Heart left ventricle (tissue), 16 donors: Measurements from ENCODE around the gene WDR82. TPM values are rescaled to one million over a fixed set of nuclear protein-coding genes. Genes with fewer than 3 reads are reported as not detected.

ENCODE experiments used
- ATAC-seq, 4 donors: fragments of 200-7000 bp; cut with Tn5 transposase; one replicate each; pipeline ENCODE4 v1.9.1; 2020 to 2022; ENCODE audit warnings: moderate library complexity in 4 of 4, mild to moderate bottlenecking in 3 of 4, moderate number of reproducible peaks in 1 of 4
- DNase-seq, 5 donors: peaks; one replicate each; pipeline ENCODE4 v3.0.0-alpha.2; 2020
- H3K27ac ChIP-seq, 12 donors: fragments of 200-600 bp; sonication (generic) in 4 of 12; one replicate each; pipeline versions ENCODE4 v1.5.0 to v1.8.0; 2016 to 2022; ENCODE audit warnings: mild to moderate bottlenecking in 2 of 12
- H3K27me3 ChIP-seq, 9 donors: fragments of 200-600 bp; sonication (generic) in 2 of 9; one replicate each; pipeline versions ENCODE4 v1.5.1 to v1.8.0; 2016 to 2022; ENCODE audit warnings: mild to moderate bottlenecking in 3 of 9
- H3K36me3 ChIP-seq, 9 donors: fragments of 200-600 bp; sonication (generic) in 2 of 9; one replicate each; pipeline versions ENCODE4 v1.5.0 to v1.8.0; 2018 to 2022; ENCODE audit warnings: mild to moderate bottlenecking in 2 of 9
- H3K4me1 ChIP-seq, 12 donors: fragments of 200-600 bp; sonication (generic) in 4 of 12; one replicate each; pipeline versions ENCODE4 v1.5.0 to v1.8.0; 2016 to 2022; ENCODE audit warnings: mild to moderate bottlenecking in 3 of 12
- H3K4me3 ChIP-seq, 12 donors: fragments of 200-600 bp; sonication (generic) in 4 of 12; one replicate each; pipeline versions ENCODE4 v1.5.0 to v1.8.0; 2017 to 2022; ENCODE audit warnings: mild to moderate bottlenecking in 9 of 12, moderate library complexity in 4 of 12
- H3K9me3 ChIP-seq, 12 donors: fragments of 200-600 bp; sonication (generic) in 4 of 12; one replicate each; pipeline versions ENCODE4 v1.5.0 to v1.8.0; 2016 to 2022; ENCODE audit warnings: mild to moderate bottlenecking in 1 of 12
- CTCF ChIP-seq, 12 donors: fragments of 200-600 bp; sonication (generic) in 4 of 12; IDR thresholded peaks; one replicate each; pipeline versions ENCODE4 v1.5.0 to v1.8.0; 2018 to 2022; ENCODE audit warnings: antibody characterized with exemption in 12 of 12, mild to moderate bottlenecking in 5 of 12
- POLR2A ChIP-seq, 2 donors: fragments of 450-650 bp; IDR thresholded peaks; one replicate each; pipeline ENCODE4 v1.6.1; 2017; ENCODE audit warnings: antibody characterized with exemption in 2 of 2, mild to moderate bottlenecking in 2 of 2, moderate library complexity in 2 of 2
- WGBS, 4 donors: extraction: QIAGEN DNeasy Blood & Tissue Kit in 2 of 4; methylation state at CpG; one replicate each; pipeline versions ENCODE4 v1.1.5 to v1.1.7; 2013 to 2018; 5-methylcytosine and 5-hydroxymethylcytosine counted together
- intact Hi-C, 10 donors: fragments of 100-400 bp; cut with DNase I; formaldehyde crosslinking; loops; one replicate each; pipeline versions ENCODE4 v1.11.1 to v1.14.2; 2022
- polyA plus RNA-seq, 2 donors: library from polyadenylated mRNA; stranded (reverse); fragments of 200-250 nt; gene quantifications; one replicate each; pipeline ENCODE4 v1.2.3, GENCODE V29; 2013
- total RNA-seq, 9 donors: library from RNA; depleted of rRNA in 2 of 9; stranded (reverse); fragments of >200 nt in 2 of 9; fragmentation: NEBNext Ultra II Directional in 3 of 9; extraction: Animal tissue kit (Norgen Biotek cat#: 25700) in 3 of 9; gene quantifications; one replicate each; pipeline versions ENCODE4 v1.1.0 to v1.2.4, GENCODE V29; 2016 to 2023
- donor health status: ischemic (EF 13 %, LVEDD 7.1; RV severe dilation, severe dysfunction).
- donor health status: healthy with polysubstance abuse.
- donor health status: DM: no; HTN: yes; CAD: no.
- donor health status: DM: no; HTN: no; CAD: no.
- donor health status: ischemic (EF 25% LVEDD 6.9; RV normal size, moderate dysfunction).
- donor health status: ischemic (EF 25% LVEDD 5.7; RV mildly dilated, moderate dysfunction).
- donor health status: healthy.
- donor health status: DM: yes; HTN: yes; CAD: no.
- donor health status: ischemic (EF 35%, LVEDD 5.7; RV mildly dilated, moderate dysfunction).
- donor health status: nonischemic (EF 11% LVEDD 7.7; RV severe dilation, severe dysfunction).
- donor health status: DM: yes; HTN: yes; CAD: no.
- donor health status: PGD.
- donor health status: ischemic (EF 29% LVEDD 5.4; RV normal size, mild dysfunction).
- donor health status: nonischemic (EF 23%, LVEDD 6.1; RV moderate dilation, normal function).

WDR82 gene
- total and polyA plus RNA-seq, 11 donors: 24.7 to 73.6 (median 61.2) TPM

- H3K36me3 ChIP-seq: peaks cover 0 to 97% (median 95%) of the 10 kb centered on the region in 9 donors
- H3K4me3 ChIP-seq: no peak overlapping the region
- no peak for DNase-seq
- intact Hi-C loops: no loop called here
- TF ChIP-seq POLR2A (IDR thresholded peaks at IDR 0.05) (no peak), CTCF (IDR thresholded peaks at IDR 0.05) (no peak)
- H3K9me3 ChIP-seq: no peaks in the 10 kb centered on the region
- no peak for ATAC-seq
- 95 to 98% (median 95%) methylated on average over 6 to 18 of the region's 18 CpGs for WGBS, 4 donors
- peaks cover 0 to 26% (median 5%) of the 10 kb centered on the region in 12 donors for H3K4me1 ChIP-seq
- no peak overlapping the region for H3K27ac ChIP-seq
- no peaks in the 10 kb centered on the region for H3K27me3 ChIP-seq
These were observed 67.1 kb downstream of the WDR82 start for GRCh38 chr3:52211268-52211891.

DNA sequence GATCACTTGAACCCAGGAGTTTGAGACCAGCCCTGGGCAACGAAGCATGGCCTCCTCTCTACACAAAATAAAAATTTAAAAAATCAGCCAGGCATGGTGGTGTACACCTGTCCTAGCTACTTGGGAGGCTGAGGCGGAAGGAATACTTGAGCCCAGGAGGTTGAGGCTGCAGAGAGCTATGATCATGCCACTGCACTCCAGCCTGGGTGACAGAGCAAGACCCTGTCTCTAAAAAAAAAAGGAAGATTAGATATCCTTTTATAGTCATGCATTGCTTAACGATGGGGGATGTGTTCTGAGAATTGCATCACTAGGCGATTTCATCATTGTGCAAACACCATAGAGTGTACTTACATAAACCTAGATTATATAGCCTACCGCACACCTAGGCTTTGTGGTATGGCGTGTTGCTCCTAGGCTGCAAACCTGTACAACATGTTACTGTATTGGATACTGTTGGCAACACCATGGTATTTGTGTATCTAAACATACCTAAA lies 67.9 kb downstream of the WDR82 start:
- no peak for DNase-seq
- ATAC-seq: peak in 2 of 4 donors; percentile 25 to 43
- Histone ChIP-seq H3K4me1 (peaks cover 0 to 18% (median 0%) of the 10 kb centered on the region in 12 donors), H3K9me3 (no peaks in the 10 kb centered on the region), H3K27me3 (no peaks in the 10 kb centered on the region), H3K36me3 (peaks cover 0 to 100% (median 100%) of the 10 kb centered on the region in 9 donors), H3K4me3 (no peak overlapping the region), H3K27ac (no peak overlapping the region)
- WGBS, 4 donors: 79 to 84% (median 83%) methylated on average over 6 of the region's 6 CpGs
- intact Hi-C loops: no loop called here
- no peak for TF ChIP-seq CTCF (IDR thresholded peaks at IDR 0.05)

- DNase-seq (no peak), ATAC-seq (no peak)
- Histone ChIP-seq H3K4me1 (peaks cover 0 to 16% (median 0%) of the 10 kb centered on the region in 12 donors), H3K36me3 (peaks cover 0 to 100% (median 100%) of the 10 kb centered on the region in 9 donors), H3K9me3 (no peaks in the 10 kb centered on the region), H3K27me3 (no peaks in the 10 kb centered on the region), H3K4me3 (no peak overlapping the region), H3K27ac (no peak overlapping the region)
- intact Hi-C loops: no loop called here
- TF ChIP-seq POLR2A (IDR thresholded peaks at IDR 0.05) (no peak), CTCF (IDR thresholded peaks at IDR 0.05) (no peak)
These were observed 68.4 kb downstream of the WDR82 start for GRCh38 chr3:52210037-52210436.

GRCh38 chr3:52208556-52208955 lies 69.9 kb downstream of the WDR82 start:
- WGBS, 4 donors: 90 to 92% (median 91%) methylated on average over 4 of the region's 4 CpGs
- Histone ChIP-seq H3K4me3 (no peak overlapping the region), H3K27ac (no peak overlapping the region), H3K9me3 (no peaks in the 10 kb centered on the region), H3K27me3 (no peaks in the 10 kb centered on the region), H3K4me1 (peaks cover 0 to 25% (median 0%) of the 10 kb centered on the region in 12 donors), H3K36me3 (peaks cover 0 to 100% (median 100%) of the 10 kb centered on the region in 9 donors)
- TF ChIP-seq POLR2A (IDR thresholded peaks at IDR 0.05) (no peak), CTCF (IDR thresholded peaks at IDR 0.05) (no peak)
- DNase-seq (no peak), ATAC-seq (no peak)
- intact Hi-C loops: no loop called here
